Limb (tissue), 2 donors: ENCODE results near the gene TOM1L2.

Source experiments
- DNase-seq, 2 donors: peaks; one replicate each; pipeline ENCODE4 v3.0.0-alpha.2; 2016; ENCODE audit errors: extremely low spot score in 2 of 2

The TOM1L2 gene

GRCh38 chr17:17820046-17820445, 152.2 kb downstream of the TOM1L2 start:
- DNase-seq = no peak

DNA sequence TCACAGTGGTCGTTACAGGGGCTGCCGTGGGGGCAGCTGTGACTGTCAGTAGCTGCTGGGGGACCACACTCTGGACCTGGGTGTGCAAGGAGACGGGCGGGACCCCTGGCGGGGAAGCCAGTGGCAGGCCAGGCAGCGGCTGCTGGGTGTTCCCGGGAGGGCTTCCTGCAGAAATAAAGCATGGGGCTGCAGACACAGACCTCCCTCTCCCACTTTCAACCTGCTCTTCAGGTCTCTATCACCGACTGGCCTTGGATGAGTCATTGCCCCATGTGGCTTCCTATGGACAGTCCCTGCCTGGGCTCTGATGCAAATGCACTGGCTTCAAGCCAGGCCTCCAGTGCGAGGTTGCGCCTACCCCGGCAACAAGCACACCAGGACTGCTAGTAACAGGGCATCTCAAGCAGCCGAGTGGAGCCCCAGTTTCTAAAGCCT, 152.6 kb downstream of the TOM1L2 start:
- no peak for DNase-seq

GRCh38 chr17:17819111-17819510, 153.1 kb downstream of the TOM1L2 start:
- DNase-seq = no peak

DNA sequence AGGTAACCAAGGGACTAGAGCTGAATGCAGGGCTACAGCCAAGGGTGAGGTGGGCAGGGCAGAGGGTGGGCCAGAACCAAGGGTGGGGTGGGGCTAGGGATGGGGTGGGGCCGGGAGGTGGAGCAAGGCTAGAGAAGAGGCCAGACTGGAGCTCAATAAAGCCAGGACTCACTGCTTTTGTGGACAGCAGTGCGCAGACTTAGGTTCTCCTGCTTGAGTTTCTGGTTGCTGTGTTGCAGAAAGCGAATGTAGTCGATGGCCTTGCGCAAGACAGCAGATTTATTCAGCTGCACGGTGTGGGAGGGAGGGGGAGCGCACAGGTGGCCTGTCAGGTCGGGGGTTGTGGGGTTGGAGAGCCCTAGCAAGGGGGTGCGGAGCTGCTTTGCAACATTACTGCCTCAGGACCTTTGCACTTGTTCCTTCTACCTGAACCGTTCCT, 154.1 kb downstream of the TOM1L2 start:
- DNase-seq = no peak

- no peak for DNase-seq
Measured at GRCh38 chr17:17817552-17817947, 154.7 kb downstream of the TOM1L2 start.

DNA sequence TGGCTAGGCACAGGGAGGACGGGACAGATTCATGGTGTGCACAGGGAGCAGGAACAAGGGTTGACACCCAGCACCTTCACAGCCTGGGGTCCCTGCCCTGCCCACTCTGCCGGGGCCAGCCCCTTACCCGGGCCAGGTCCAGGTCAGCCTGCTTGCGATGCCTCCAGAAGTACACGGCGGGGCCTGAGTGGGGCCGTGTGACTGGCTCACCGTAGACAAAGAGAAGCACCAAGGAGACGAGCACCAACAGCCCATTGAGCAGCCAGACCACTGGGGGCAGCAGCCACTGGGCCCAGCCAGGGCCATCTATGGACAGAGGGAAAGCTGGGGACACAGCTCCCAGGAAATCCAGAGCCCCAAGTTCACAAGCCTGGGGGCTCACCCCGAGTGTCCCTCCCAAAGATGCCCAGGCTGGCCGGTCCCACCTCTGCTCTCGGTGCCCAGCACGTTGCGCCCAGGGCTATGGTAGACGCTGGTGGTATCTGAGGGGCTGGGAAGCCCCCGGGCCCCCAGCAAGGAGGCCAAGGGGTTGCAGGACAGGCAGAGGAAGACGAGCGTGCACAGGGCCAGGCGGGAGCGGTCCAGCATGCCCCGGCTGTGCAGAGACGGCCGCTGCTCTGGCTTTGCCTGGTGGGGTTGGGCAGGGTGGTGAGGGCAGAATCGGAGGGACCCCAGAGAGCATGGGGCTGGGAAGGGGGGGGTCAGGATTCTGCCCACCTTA, 155.2 kb downstream of the TOM1L2 start:
- DNase-seq = no peak

DNA sequence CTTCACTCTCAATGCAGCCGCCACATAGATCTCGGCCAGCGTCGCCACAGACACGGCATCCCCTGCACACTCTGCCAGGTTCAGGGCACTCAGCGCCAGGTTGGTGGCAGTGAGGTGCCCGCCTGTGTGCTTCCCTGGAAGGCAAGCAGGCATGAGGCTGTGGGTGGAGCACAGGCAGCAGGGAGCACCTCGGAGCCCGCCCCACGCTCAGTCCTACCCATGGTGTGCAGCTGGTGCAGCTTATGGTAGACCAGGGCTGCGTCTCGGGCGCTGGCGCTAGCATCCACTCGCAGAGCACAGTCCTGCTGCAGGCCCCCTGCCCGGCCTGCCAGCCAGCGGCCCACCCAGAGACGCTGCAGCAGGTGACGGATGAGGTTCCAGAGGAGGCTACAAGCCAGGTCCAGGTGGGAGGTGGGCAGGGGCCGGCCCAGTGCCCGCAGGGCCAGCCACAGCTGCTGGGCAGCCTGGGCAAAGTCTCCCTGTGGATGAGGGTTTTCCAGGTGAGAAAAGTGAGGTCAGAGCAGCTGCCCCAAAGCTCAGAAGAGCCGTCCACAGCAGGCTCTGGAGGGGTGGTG, 155.9 kb downstream of the TOM1L2 start:
- DNase-seq = no peak

DNA sequence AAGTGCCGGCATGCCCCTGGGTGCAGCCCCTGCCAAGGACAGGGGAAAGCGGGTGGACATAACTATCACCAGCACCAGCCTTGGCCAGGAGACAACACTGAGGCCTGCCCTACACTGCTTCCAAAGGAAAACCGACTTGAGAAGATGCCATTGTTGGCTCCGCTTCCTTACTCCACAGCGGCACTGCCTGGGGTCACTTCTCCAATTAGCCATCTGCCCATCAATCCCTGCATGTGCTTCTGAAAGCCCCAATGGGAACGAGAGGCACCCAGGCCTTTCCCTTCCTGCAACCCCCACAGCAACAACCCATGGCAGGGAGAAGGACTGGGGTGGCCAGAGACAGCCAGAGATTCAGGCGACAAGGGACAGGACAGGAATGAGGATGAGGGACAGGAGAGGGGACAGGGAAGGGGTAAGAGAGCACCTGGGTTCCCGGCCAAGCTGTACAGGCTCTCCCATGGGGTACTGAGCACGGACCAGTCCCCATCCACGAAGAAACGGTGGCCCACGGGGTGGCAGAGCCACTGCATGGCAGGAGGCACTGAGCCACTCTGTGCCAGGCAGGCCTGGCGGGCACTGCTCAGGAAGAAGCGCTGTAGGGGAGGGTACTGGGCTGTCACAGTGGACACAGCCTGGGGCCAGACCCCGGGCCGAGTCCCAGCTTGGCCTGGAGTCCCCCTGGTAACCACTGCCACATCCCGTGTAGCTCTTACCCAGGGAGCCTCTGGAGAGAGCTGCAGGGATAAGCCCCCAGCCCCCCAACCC, 156.6 kb downstream of the TOM1L2 start:
- DNase-seq = no peak

DNA sequence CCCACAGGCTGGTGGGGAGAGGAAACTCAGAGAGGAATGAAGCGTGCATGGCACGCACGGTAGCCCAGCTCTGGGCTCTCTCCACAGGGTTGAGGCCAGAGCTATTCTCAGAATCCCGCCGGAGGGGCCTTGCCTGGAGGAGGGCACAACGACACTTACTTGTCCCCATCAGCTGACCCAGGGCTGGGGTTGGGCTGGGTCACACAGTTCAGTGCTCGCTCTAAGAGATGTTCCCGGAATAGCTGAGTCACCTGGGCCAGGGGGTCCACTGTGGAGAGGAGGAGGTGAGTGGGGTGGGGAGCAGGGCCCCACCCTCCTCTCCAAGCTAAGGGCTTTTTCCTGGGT, 157.2 kb downstream of the TOM1L2 start:
- no peak for DNase-seq

DNA sequence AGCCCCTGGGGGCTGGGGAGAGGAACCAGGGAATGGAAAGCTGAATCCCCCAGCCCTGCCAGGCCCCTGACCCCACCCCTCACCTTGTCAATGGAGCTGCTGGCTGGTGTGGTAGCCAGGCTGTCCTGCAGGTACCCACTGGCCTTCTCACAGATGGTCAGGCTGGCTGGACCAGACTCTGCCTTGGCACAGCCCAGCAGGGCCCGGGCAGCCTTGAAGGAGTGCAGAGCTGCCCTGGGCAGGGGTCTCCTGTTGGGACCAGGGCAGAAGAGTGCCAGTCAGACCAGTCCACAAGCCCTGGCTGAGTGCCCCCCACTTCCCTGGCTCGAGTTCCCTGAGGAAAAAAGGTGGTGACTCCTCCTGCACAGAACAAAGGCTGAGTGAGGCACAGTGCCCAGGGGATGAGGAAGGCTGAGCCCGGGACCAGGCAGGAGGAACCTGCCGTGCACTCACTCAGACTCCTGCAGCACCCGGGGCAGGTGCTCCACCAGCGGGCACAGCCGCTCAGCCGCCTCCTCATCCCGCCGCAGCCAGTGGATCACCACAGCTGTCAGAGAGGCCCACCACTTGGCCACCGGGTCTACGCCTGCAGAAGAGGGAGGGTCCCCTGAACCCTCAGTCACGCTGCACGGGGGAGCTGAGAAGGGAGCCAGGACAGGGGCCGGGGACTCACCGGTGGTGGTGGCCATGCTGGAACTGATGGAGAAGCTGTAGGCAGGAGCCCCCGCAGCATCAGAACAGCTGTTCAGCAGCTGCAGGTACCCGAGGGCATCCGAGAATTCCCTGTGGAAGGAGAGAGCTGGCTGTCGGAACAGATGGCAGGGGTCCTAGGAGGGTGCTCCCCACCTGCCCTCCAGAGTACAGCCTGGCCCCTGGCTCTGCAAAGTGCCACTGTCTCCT, 157.8 kb downstream of the TOM1L2 start:
- no peak for DNase-seq

GRCh38 chr17:17813725-17814095, 158.5 kb downstream of the TOM1L2 start:
- no peak for DNase-seq

- no peak for DNase-seq
Measured at GRCh38 chr17:17813055-17813724, 159.0 kb downstream of the TOM1L2 start.

DNA sequence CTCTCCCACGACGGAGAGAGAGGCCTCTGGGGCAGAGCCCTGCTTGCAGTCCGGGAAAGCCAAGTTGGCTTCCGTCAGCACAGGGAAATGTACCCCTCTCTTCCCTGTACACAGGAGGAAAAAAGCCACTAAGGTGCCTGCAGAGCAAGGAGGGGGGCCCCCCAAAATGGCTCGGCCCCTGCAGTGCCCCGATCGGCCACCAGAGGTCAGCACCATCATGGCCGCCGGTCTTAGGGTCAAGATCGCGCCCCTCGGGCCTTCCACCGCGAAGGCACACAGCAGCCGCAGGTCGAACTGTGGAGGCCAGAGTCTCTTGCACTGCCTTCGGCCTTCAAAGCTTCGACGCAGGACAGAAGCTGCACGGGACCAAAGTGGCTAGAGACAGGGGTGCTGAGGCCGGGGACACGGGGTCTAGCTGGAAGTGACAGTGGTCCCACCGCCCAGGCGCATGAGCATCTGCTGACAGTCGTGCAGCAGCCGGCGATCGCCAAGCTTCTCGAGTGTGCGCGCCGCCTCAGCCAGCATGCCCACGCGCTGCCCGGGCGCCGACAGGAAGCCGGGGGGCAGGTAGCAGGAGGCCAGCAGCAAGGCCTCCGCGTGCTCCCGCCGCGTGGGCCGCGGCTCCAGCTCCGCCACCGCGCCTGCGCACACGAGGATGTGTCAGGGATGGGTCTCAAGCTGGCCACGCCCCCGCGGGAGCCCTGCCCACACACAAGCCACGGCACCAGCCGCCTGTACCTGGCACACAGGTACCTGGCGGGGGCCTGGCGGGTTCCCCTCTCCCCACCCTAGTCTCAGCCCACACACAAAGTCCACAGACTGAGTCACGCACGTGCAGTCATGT, 159.8 kb downstream of the TOM1L2 start:
- peak; percentile 58 to 90 for DNase-seq

- peak in 1 of 2 donors; percentile 77 for DNase-seq
Measured at GRCh38 chr17:17811381-17812210, 160.6 kb downstream of the TOM1L2 start.

DNA sequence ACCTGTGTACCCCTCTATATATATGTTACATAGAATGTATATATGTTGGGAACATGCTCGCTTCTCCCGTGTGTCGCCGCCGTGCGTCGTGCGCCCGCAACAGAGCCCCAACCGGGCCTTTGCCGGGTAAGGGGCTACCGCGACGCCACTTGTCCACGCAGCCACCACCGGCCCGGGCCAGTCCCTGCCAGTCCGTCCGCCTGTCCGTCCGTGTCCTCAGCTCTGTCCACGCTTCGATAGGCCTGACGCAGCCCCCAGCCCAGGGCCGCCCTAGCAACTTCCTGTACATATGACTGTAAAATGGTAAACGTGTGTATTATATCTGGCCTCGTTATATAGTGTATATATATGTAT, 161.3 kb downstream of the TOM1L2 start:
- no peak for DNase-seq

DNA sequence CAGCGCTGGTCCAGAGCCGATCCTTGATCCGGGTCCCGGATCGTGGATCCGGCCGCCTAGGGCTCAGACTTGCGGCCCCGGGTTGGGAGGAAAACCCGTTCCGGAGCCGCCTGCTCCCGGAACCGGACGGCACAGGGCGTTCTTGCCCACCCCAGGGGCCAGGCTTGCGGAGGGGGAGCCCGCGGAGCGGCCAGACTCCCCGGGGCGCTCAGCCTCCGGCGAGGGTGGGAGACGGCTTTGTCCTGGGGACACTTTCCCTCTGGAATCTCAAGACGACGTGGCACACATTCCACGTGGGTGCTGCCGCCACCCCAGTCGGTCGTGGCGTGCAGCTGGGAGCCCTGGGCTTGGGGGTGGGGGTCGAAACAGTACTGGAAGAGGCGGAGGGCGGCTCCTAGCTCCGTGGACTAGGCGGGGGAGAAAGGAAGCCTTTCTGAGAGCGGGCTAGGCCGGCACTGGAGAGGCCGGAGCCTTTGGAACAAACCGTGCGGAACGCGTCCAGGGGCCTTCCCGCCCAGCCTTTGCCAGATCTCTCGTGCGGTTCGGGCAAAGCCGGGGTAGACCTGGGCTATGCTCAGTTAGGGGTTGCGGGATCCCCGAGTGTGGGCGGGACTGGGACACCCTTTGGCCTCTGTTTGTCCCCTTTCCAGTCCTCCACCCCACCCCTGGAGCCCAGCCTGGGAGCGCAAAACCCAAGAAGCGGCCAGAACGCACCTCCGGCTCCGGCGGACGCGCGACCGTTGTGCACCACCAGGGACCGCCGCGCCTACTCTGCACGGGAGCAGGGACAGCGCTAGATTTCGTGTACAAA, 161.9 kb downstream of the TOM1L2 start:
- DNase-seq = peak in 1 of 2 donors; percentile 85

DNA sequence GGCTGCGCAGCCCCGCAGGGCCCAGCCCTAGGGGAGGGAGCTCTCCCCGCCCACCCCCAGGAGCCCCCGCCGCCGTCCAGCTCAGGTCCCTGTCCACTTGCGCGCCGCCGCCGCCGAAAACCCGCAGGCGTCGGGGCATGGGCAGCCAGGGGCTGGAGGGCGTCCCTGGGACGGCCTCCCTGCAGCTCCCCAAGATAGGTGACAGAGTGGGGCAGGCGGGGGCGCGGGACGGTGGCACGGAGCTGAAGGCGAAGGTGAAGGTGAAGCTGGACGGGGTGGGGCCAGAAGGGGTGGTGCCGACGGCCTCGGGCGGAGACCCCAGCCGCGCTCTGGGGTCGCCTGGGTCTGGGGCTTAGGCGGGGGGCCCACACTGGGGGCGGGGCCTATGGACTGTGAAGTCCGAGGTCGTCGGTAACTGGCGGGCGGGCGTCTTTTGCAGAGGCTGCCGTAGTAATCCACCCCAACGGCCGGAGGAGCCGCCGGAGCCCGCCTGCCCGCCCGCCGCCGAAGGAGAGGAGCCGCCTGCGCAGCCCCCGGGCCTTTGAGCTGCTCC, 162.6 kb downstream of the TOM1L2 start:
- DNase-seq = no peak

GRCh38 chr17:17808706-17809432, 163.3 kb downstream of the TOM1L2 start:
- DNase-seq = no peak
